HepG2 (cell line): ENCODE results near the gene IGF2BP3. TPM values are rescaled to one million over a fixed set of nuclear protein-coding genes. Genes with fewer than 3 reads are reported as not detected.

Experiments
- AKAP8 ChIP-seq: sonication (generic); formaldehyde crosslinking; IDR thresholded peaks from 2 replicates; pipeline ENCODE4 v1.5.1; 2020; ENCODE audit warnings: mild to moderate bottlenecking, missing genetic modification reagents
- CENPBD1 ChIP-seq: sonication (generic); formaldehyde crosslinking; IDR thresholded peaks from 2 replicates; pipeline ENCODE4 v1.8.0; 2022; ENCODE audit warnings: missing genetic modification reagents, low read depth, mild to moderate bottlenecking, borderline replicate concordance
- FIP1L1 ChIP-seq: fragments of 200-400 bp; formaldehyde crosslinking; IDR thresholded peaks from 2 replicates; pipeline ENCODE4 v1.6.1; 2018; ENCODE audit warnings: low read depth, mild to moderate bottlenecking, low read length, moderate library complexity, borderline replicate concordance; ENCODE audit not compliant: insufficient read depth
- FLYWCH1 ChIP-seq: sonication (generic); formaldehyde crosslinking; IDR thresholded peaks from 2 replicates; pipeline ENCODE4 v1.8.1; 2023; ENCODE audit warnings: mild to moderate bottlenecking, missing genetic modification reagents
- GATAD2A ChIP-seq: IDR thresholded peaks from 2 replicates; pipeline ENCODE4 v1.6.1; 2016
- GZF1 ChIP-seq: sonication (generic); formaldehyde crosslinking; IDR thresholded peaks from 2 replicates; pipeline ENCODE4 v1.5.1; 2020; ENCODE audit warnings: mild to moderate bottlenecking, missing genetic modification reagents
- HCFC1 ChIP-seq: fragments of 150-350 bp; IDR thresholded peaks from 2 replicates; pipeline ENCODE4 v1.6.1; 2014; ENCODE audit warnings: low read depth, low read length
- MIXL1 ChIP-seq: IDR thresholded peaks from 2 replicates; pipeline ENCODE4 v1.6.1; 2016
- NFIC ChIP-seq: IDR thresholded peaks from 2 replicates; pipeline ENCODE4 v1.6.1; 2012; ENCODE audit warnings: mild to moderate bottlenecking, low read length, inconsistent platforms
- NPAS2 ChIP-seq: sonication (generic); formaldehyde crosslinking; IDR thresholded peaks from 2 replicates; pipeline ENCODE4 v1.8.0; 2022; ENCODE audit warnings: mild to moderate bottlenecking, missing genetic modification reagents, borderline replicate concordance
- PCBP1 ChIP-seq: fragments of 200-400 bp; formaldehyde crosslinking; IDR thresholded peaks from 2 replicates; pipeline ENCODE4 v1.6.1; 2017; ENCODE audit warnings: mild to moderate bottlenecking, low read depth, low read length, borderline replicate concordance
- RXRB ChIP-seq: IDR thresholded peaks from 2 replicates; pipeline ENCODE4 v1.6.1; 2016; ENCODE audit warnings: borderline replicate concordance, missing genetic modification reagents, missing compliant biosample characterization
- SMYD3 ChIP-seq: sonication (generic); formaldehyde crosslinking; IDR thresholded peaks from 2 replicates; pipeline ENCODE4 v1.8.1; 2023; ENCODE audit warnings: mild to moderate bottlenecking, missing genetic modification reagents
- SNAI1 ChIP-seq: sonication (generic); formaldehyde crosslinking; IDR thresholded peaks from 2 replicates; pipeline ENCODE4 v1.5.0; 2020; ENCODE audit warnings: mild to moderate bottlenecking, missing genetic modification reagents, borderline replicate concordance
- SRSF4 ChIP-seq: fragments of 200-400 bp; formaldehyde crosslinking; IDR thresholded peaks from one replicate; pipeline ENCODE4 v1.6.1; 2018; ENCODE audit warnings: mild to moderate bottlenecking, low read depth, low read length, moderate library complexity; ENCODE audit not compliant: poor library complexity, severe bottlenecking
- SUZ12 ChIP-seq: fragments of 150-350 bp; IDR thresholded peaks from 2 replicates; pipeline ENCODE4 v1.6.1; 2014; ENCODE audit warnings: low read depth, low read length
- ZBTB1 ChIP-seq: sonication (generic); formaldehyde crosslinking; IDR thresholded peaks from 2 replicates; pipeline ENCODE4 v1.4.0; 2020; ENCODE audit warnings: missing genetic modification reagents, borderline replicate concordance
- ZFP36 ChIP-seq: fragments of 150-350 bp; IDR thresholded peaks from 2 replicates; pipeline ENCODE4 v1.6.1; 2018; ENCODE audit warnings: borderline replicate concordance, low read length, low read depth; ENCODE audit not compliant: partially characterized antibody
- ZNF124 ChIP-seq: sonication (generic); formaldehyde crosslinking; IDR thresholded peaks from 2 replicates; pipeline ENCODE4 v1.4.0; 2020; ENCODE audit warnings: missing genetic modification reagents
- ZNF296 ChIP-seq: sonication (generic); formaldehyde crosslinking; conservative IDR thresholded peaks from 2 replicates; pipeline ENCODE4 v1.5.0; 2020; ENCODE audit warnings: mild to moderate bottlenecking, missing genetic modification reagents
- ZNF513 ChIP-seq: sonication (generic); formaldehyde crosslinking; conservative IDR thresholded peaks from 2 replicates; pipeline ENCODE4 v1.5.0; 2020; ENCODE audit warnings: missing genetic modification reagents
- ZNF543 ChIP-seq: sonication (generic); formaldehyde crosslinking; IDR thresholded peaks from 2 replicates; pipeline ENCODE4 v1.4.0; 2020; ENCODE audit warnings: mild to moderate bottlenecking, missing genetic modification reagents
- ZNF547 ChIP-seq: sonication (generic); formaldehyde crosslinking; IDR thresholded peaks from 2 replicates; pipeline ENCODE4 v1.5.1; 2020; ENCODE audit warnings: mild to moderate bottlenecking, missing genetic modification reagents
- ZNF569 ChIP-seq: sonication (generic); formaldehyde crosslinking; IDR thresholded peaks from 2 replicates; pipeline ENCODE4 v1.5.0; 2020; ENCODE audit warnings: mild to moderate bottlenecking, missing genetic modification reagents, moderate library complexity, borderline replicate concordance
- ZNF572 ChIP-seq: sonication (generic); formaldehyde crosslinking; IDR thresholded peaks from 2 replicates; pipeline ENCODE4 v1.5.1; 2020; ENCODE audit warnings: mild to moderate bottlenecking, missing genetic modification reagents
- ZNF720 ChIP-seq: sonication (generic); formaldehyde crosslinking; IDR thresholded peaks from 2 replicates; pipeline ENCODE4 v1.4.0; 2020; ENCODE audit warnings: missing genetic modification reagents
- ZNF724P ChIP-seq: sonication (generic); formaldehyde crosslinking; IDR thresholded peaks from 2 replicates; pipeline ENCODE4 v1.8.0; 2022; ENCODE audit warnings: missing genetic modification reagents, borderline replicate concordance
- ZNF768 ChIP-seq: sonication (generic); formaldehyde crosslinking; IDR thresholded peaks from 2 replicates; pipeline ENCODE4 v1.4.0; 2020; ENCODE audit warnings: missing genetic modification reagents
- ZNF784 ChIP-seq: sonication (generic); formaldehyde crosslinking; IDR thresholded peaks from 2 replicates; pipeline ENCODE4 v1.5.1; 2020; ENCODE audit warnings: missing genetic modification reagents, mild to moderate bottlenecking, borderline replicate concordance
- polyA plus RNA-seq, 8 experiments: library from polyadenylated mRNA; depleted of rRNA in 3 of 8; stranded (reverse) in 7 of 8; unstranded in 1 of 8; fragments of >200 nt; fragmentation: Illumina TruSeq in 4 of 8; extraction: Trizol in 4 of 8; gene quantifications; 2 replicates each; pipeline versions ENCODE4 v1.2.1 to v1.2.3, GENCODE V29; 2011 to 2016; ENCODE audit warnings: low read depth in 4 of 8, missing spikeins in 1 of 8, mixed read lengths in 1 of 8; ENCODE audit not compliant: insufficient read depth in 1 of 8
- total RNA-seq, 5 experiments: library from RNA; depleted of rRNA; stranded (reverse); fragments of >200 nt; fragmentation: Illumina TruSeq; extraction: Trizol; gene quantifications; 2 replicates each; pipeline ENCODE4 v1.2.3, GENCODE V29; 2016; ENCODE audit warnings: low read depth in 1 of 5

Gene IGF2BP3
- total and polyA plus RNA-seq, 2 of the 13 experiments (the other 11 are each of a cell fraction or from before 2014, with no cell fraction given): 37.7 to 39.5 TPM

- TF ChIP-seq ZNF572 (CRISPR knock-in tag) (no peak), ZNF784 (no peak), ZNF569 (CRISPR knock-in tag) (no peak), GATAD2A (CRISPR knock-in tag) (peak; percentile 71), SUZ12 (no peak), PCBP1 (no peak), ZNF513 (CRISPR knock-in tag) (no peak), ZBTB1 (CRISPR knock-in tag) (no peak), SMYD3 (CRISPR knock-in tag) (no peak), NFIC (peak; percentile 69; the same call in 1 of the 2 replicates), RXRB (CRISPR knock-in tag) (peak; percentile 35; the same call in 1 of the 2 replicates), FLYWCH1 (CRISPR knock-in tag) (no peak), ZNF296 (no peak), GZF1 (CRISPR knock-in tag) (0 out of 2 replicates have a peak, but pooled peaks have one; percentile 76), CENPBD1 (CRISPR knock-in tag) (no peak), ZNF768 (CRISPR knock-in tag) (no peak), ZNF720 (no peak), ZFP36 (no peak), ZNF547 (CRISPR knock-in tag) (no peak), ZNF543 (no peak; the same call in 1 of the 2 replicates), SRSF4 (no peak), ZNF724P (CRISPR knock-in tag) (no peak), FIP1L1 (no peak), HCFC1 (no peak), SNAI1 (CRISPR knock-in tag) (no peak), AKAP8 (CRISPR knock-in tag) (no peak), ZNF124 (CRISPR knock-in tag) (peak; percentile 68; the same call in 1 of the 2 replicates), NPAS2 (no peak), MIXL1 (CRISPR knock-in tag) (peak; percentile 41; the same call in 1 of the 2 replicates)
Observed at GRCh38 chr7:23294549-23295400, 175.5 kb downstream of the IGF2BP3 start (continued).
